Suprapubic skin (tissue), 4 donors: ENCODE results near the gene SLC22A6. TPM values are rescaled to one million over a fixed set of nuclear protein-coding genes. Genes with fewer than 3 reads are reported as not detected.
A peak's percentile ranks its signal among the peaks of the same experiment; 100 is the strongest.

ENCODE experiments used
- DNase-seq, 2 donors: peaks; one replicate each; pipeline ENCODE4 v3.0.0-alpha.2; 2019; ENCODE audit warnings: low spot score in 2 of 2
- H3K27ac ChIP-seq: fragments of 200-600 bp; sonication (generic); one replicate; pipeline ENCODE4 v1.5.1; 2019
- H3K27me3 ChIP-seq: fragments of 200-600 bp; sonication (generic); one replicate; pipeline ENCODE4 v1.5.1; 2019
- H3K36me3 ChIP-seq: fragments of 200-600 bp; sonication (generic); one replicate; pipeline ENCODE4 v1.5.1; 2019
- H3K4me1 ChIP-seq: fragments of 200-600 bp; sonication (generic); one replicate; pipeline ENCODE4 v1.5.1; 2019
- H3K4me3 ChIP-seq: fragments of 200-600 bp; sonication (generic); one replicate; pipeline ENCODE4 v1.5.1; 2019; ENCODE audit warnings: mild to moderate bottlenecking
- H3K9me3 ChIP-seq: fragments of 200-600 bp; sonication (generic); one replicate; pipeline ENCODE4 v1.5.1; 2019
- EP300 ChIP-seq: sonication (generic); formaldehyde crosslinking; IDR thresholded peaks from one replicate; pipeline ENCODE4 v1.6.1; 2017; ENCODE audit warnings: antibody characterized with exemption
- POLR2A ChIP-seq, 2 donors: fragments of 450-650 bp; IDR thresholded peaks; one replicate each; pipeline ENCODE4 v1.6.1; 2017; ENCODE audit warnings: antibody characterized with exemption in 2 of 2, mild to moderate bottlenecking in 2 of 2, moderate library complexity in 2 of 2
- POLR2AphosphoS5 ChIP-seq, 3 donors: sonication (generic); formaldehyde crosslinking; IDR thresholded peaks; one replicate each; pipeline ENCODE4 v1.6.1; 2017; ENCODE audit warnings: antibody characterized with exemption in 3 of 3
- WGBS: methylation state at CpG from one replicate; pipeline ENCODE4 v1.1.5; 2018; 5-methylcytosine and 5-hydroxymethylcytosine counted together
- total RNA-seq, 4 donors: library from RNA; depleted of rRNA; stranded (reverse); fragments of >200 nt; gene quantifications; one replicate each; pipeline ENCODE4 v1.1.0, GENCODE V29; 2016
- TF ChIP-seq, protein P1 (sequence below), 2 donors: fragments of 200-600 bp in 1 of 2; fragments of 450-650 bp in 1 of 2; sonication (generic) in 1 of 2; IDR thresholded peaks; one replicate each; pipeline ENCODE4 v1.5.1; 2016 to 2019; ENCODE audit warnings: antibody characterized with exemption in 2 of 2, mild to moderate bottlenecking in 1 of 2, moderate library complexity in 1 of 2

SLC22A6 gene
- total RNA-seq, 4 donors from 2014 or later: not detected

DNA sequence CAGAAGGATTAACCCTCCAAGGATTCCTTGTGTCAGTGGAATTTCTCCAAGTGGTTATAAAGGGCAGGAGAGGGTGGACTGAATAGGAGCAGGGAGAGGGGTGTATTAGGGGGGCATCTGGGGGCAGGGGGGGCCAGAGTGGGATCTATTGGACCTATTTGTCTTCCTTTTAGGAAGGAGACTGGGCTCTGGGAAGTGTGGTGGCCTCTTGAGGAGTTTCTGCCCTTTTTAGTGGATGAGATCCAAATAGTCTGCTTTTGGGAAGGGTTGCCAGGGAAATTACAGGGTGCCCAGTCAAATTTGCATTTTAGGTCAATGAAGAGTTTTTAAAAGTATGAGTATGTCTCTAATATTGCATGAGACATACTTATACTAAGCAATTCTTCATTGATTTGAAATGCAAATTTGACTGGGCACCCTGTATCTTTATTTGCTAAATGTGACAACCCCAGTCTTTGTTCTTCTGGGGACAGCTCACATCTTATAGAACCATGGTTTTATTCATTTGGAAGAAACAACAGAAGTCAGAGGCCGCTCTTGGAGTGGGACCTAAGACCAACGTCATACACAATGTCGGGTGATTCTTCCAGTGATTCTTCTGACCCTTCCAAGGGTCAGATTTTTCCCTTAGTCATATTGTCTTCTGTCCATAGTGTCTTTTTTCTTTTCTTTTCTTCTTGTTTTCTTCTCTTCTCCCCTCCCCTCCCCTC, 429 bp upstream of the SLC22A6 start:
- no peaks in the 10 kb centered on the region for H3K9me3 ChIP-seq
- H3K4me1 ChIP-seq: no peaks in the 10 kb centered on the region
- no peaks in the 10 kb centered on the region for H3K27me3 ChIP-seq
- no peaks in the 10 kb centered on the region for H3K36me3 ChIP-seq
- DNase-seq: no peak
- TF ChIP-seq, protein P1, sequence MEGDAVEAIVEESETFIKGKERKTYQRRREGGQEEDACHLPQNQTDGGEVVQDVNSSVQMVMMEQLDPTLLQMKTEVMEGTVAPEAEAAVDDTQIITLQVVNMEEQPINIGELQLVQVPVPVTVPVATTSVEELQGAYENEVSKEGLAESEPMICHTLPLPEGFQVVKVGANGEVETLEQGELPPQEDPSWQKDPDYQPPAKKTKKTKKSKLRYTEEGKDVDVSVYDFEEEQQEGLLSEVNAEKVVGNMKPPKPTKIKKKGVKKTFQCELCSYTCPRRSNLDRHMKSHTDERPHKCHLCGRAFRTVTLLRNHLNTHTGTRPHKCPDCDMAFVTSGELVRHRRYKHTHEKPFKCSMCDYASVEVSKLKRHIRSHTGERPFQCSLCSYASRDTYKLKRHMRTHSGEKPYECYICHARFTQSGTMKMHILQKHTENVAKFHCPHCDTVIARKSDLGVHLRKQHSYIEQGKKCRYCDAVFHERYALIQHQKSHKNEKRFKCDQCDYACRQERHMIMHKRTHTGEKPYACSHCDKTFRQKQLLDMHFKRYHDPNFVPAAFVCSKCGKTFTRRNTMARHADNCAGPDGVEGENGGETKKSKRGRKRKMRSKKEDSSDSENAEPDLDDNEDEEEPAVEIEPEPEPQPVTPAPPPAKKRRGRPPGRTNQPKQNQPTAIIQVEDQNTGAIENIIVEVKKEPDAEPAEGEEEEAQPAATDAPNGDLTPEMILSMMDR (IDR thresholded peaks at IDR 0.05): no peak
- TF ChIP-seq POLR2A (IDR thresholded peaks at IDR 0.05) (no peak), EP300 (no peak), POLR2AphosphoS5 (IDR thresholded peaks at IDR 0.05) (no peak)
- WGBS: 87% methylated on average over 3 of the region's 3 CpGs
- H3K27ac ChIP-seq: no peak overlapping the region
- no peak overlapping the region for H3K4me3 ChIP-seq

DNA sequence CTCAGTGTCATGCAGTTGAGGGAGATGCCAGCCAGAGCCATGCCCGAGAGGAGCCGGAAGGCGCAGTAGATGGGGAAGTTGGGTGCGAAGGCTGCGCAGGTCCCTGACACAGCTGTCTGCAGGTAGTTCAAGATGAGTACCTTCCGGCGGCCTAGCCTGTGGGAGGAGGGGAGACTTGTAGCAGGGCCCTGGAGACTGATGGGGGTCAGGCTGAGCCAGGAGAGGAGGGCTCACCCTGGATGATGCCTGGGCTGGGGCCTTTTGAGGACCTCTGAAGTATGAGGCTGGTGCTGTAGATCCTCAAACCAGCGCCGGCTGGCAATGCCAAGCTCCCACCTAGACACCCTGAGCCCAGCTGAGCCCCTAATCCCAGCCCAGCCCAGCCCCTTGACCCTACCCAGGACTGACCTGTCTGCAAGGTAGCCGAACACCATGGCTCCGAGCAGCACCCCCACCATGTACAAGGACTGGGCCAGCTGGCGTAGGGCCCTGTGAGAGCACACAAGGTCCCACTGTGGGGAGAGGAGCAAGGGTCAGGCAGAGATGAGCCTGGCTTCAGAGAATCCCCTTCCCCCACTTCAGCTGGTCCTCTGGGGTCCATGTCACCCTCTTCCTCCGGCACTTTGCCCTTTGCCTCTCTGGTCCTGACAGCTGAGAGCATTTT, 1.1 kb downstream of the SLC22A6 start:
- Histone ChIP-seq H3K27me3 (no peaks in the 10 kb centered on the region), H3K9me3 (no peaks in the 10 kb centered on the region), H3K4me1 (no peaks in the 10 kb centered on the region), H3K27ac (no peak overlapping the region), H3K36me3 (no peaks in the 10 kb centered on the region), H3K4me3 (no peak overlapping the region)
- DNase-seq: no peak
- WGBS: 93% methylated on average over 11 of the region's 13 CpGs
- TF ChIP-seq EP300 (no peak), POLR2AphosphoS5 (IDR thresholded peaks at IDR 0.05) (no peak), POLR2A (IDR thresholded peaks at IDR 0.05) (no peak)
- TF ChIP-seq, protein P1 (IDR thresholded peaks at IDR 0.05): no peak

DNA sequence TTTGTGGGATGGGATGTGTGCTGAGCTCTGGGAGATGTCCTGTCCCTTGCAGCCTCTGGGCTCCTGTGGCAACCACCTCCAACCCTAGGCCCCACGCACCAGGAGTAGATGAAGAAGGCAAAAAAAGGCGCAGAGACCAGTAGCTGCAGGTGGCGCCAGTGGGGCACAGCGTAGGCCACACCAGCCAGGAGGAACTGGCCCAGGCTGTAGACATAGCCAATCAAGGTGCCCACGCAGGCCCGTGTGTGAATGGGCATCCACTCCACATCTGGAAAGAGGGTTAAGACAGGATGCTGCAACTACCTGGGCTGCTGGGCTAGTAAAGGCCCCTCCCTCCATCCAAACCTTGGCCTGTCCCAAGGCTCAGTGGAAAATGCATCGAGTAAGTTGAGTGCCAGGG, 3.0 kb downstream of the SLC22A6 start:
- no peaks in the 10 kb centered on the region for H3K27me3 ChIP-seq
- no peaks in the 10 kb centered on the region for H3K36me3 ChIP-seq
- TF ChIP-seq POLR2A (IDR thresholded peaks at IDR 0.05): no peak
- 90% methylated on average over 7 of the region's 7 CpGs for WGBS
- no peak overlapping the region for H3K27ac ChIP-seq
- no peak overlapping the region for H3K4me3 ChIP-seq
- no peaks in the 10 kb centered on the region for H3K4me1 ChIP-seq
- no peaks in the 10 kb centered on the region for H3K9me3 ChIP-seq
- DNase-seq: no peak

DNA sequence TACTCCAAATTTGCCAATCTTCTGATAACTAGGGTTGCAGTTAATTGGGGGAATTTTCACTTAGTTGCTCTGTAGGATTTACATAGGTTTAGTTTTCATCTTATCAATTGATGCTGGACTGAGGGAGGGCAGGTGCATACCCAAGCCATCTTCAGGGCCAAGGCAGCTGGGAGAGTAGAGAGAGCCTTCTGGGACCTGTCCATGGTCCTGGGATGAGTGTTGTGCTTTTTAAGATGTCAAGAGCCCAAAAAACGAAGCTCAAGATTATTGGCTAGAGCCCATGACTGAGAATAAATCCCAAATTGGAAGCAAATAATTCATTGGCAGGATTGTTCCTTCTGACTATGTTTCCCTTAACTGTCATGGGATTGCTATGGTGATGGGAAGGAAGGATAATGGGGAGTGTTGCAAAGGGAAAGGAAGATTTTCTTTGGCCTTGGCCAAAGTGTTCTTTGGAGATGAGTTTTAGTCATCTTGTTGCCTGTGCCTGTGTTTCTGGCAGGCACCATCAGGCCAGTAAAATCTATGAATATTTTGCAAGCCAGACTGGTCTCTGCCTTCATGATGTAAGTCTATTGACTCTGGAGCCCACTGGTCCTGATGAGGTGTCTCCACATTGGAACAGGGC, 4.5 kb downstream of the SLC22A6 start:
- H3K27ac ChIP-seq: no peak overlapping the region
- no peaks in the 10 kb centered on the region for H3K9me3 ChIP-seq
- H3K4me3 ChIP-seq: no peak overlapping the region
- no peak for DNase-seq
- H3K27me3 ChIP-seq: no peaks in the 10 kb centered on the region
- TF ChIP-seq POLR2A (IDR thresholded peaks at IDR 0.05): no peak
- TF ChIP-seq, protein P1 (IDR thresholded peaks at IDR 0.05): no peak
- no peak for TF ChIP-seq EP300
- no peak for TF ChIP-seq POLR2AphosphoS5 (IDR thresholded peaks at IDR 0.05)
- no peaks in the 10 kb centered on the region for H3K36me3 ChIP-seq
- H3K4me1 ChIP-seq: peaks cover 2% of the 10 kb centered on the region
- 27% methylated on average over 1 of the region's 1 CpG for WGBS

DNA sequence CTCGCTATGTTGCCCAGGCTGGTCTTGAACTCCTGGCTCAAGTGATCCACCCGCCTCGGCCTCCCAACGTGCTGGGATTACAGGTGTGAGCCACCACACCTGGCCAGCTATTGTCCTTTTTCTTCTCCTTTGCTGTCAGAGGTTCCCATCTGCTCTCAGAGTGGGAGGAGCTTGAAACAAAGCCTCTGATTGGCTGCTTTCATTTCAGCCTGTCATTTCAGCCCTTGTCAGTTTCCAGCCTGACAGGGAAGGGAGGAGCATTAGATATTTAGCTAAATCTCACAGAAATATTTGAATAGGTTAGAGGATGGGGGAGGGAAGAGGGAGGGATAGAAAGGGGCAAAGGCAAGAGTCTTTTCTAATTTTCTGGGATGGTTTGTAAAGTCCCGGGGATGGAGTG, 8.7 kb downstream of the SLC22A6 start:
- Histone ChIP-seq H3K9me3 (no peaks in the 10 kb centered on the region), H3K4me3 (no peak overlapping the region), H3K27me3 (peaks cover 4% of the 10 kb centered on the region), H3K4me1 (peaks cover 6% of the 10 kb centered on the region), H3K36me3 (no peaks in the 10 kb centered on the region), H3K27ac (no peak overlapping the region)
- TF ChIP-seq EP300 (no peak), POLR2A (IDR thresholded peaks at IDR 0.05) (no peak)
- no peak for DNase-seq
- WGBS: 81% methylated on average over 5 of the region's 5 CpGs

DNA sequence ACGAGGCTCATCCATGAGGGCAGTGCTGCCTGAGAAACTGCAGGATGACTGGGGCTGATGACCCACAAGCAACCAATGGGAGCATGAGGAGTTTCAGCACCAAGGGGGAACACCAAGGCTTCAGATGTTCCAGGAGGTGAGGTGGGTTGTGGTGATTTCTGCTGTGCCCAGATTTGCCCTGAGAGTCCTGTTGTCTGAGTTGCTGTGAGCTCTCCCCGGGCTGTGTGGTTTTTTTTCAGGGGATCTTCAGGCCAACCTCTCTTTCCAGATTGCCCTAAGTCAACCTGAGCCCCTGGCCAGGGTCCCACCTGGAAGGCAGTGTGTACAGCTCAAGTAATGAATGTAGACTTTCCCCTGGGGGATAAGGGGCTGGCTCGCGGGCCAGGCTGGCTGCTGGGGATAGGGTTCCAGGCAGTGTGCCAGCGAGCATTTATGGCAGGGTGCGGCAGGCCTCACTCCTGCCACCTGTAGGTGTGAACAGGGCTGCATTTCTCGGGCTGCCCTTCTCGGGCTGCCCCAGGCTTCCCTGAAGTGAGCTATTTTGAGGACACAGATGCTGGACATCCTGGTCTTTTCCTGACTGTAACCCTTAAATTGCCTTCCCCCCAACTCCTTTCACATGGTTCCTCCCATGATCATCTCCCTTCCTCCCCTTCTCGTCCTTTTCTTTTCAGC, 9.8 kb downstream of the SLC22A6 start:
- H3K36me3 ChIP-seq: no peaks in the 10 kb centered on the region
- WGBS: 17% methylated on average over 5 of the region's 9 CpGs
- peaks cover 6% of the 10 kb centered on the region for H3K4me1 ChIP-seq
- H3K9me3 ChIP-seq: no peaks in the 10 kb centered on the region
- no peak for DNase-seq
- no peak overlapping the region for H3K4me3 ChIP-seq
- H3K27me3 ChIP-seq: peaks cover 4% of the 10 kb centered on the region
- no peak overlapping the region for H3K27ac ChIP-seq
- TF ChIP-seq POLR2AphosphoS5 (IDR thresholded peaks at IDR 0.05): no peak
- no peak for TF ChIP-seq EP300
- TF ChIP-seq, protein P1 (IDR thresholded peaks at IDR 0.05): peak in 1 of 2 donors; percentile 50
